ENCODE results near the gene SLC6A1. TPM values are rescaled to one million over a fixed set of nuclear protein-coding genes. Genes with fewer than 3 reads are reported as not detected.

The SLC6A1 gene
- total RNA-seq, 1 experiment from 2014 or later: not detected

DNA sequence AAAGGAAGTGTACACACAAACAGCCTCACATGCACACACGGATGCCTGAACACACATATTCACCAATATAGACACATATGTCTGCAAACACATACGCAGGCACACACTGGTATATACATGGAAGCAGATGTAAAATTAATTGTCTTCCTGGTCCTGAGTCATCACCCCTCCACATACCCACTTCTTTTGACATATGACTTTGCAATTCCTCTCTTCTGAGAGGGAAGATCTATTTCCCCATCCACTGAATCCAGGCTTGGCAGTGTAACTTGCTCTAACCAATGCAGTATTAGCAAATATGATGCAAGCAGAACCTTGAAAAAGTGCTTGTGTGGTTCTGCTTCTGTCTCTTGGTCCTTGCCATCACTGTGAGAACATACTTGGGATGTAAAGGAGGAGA lies 84.9 kb downstream of the SLC6A1 start (continued):
- TF ChIP-seq, protein P1, sequence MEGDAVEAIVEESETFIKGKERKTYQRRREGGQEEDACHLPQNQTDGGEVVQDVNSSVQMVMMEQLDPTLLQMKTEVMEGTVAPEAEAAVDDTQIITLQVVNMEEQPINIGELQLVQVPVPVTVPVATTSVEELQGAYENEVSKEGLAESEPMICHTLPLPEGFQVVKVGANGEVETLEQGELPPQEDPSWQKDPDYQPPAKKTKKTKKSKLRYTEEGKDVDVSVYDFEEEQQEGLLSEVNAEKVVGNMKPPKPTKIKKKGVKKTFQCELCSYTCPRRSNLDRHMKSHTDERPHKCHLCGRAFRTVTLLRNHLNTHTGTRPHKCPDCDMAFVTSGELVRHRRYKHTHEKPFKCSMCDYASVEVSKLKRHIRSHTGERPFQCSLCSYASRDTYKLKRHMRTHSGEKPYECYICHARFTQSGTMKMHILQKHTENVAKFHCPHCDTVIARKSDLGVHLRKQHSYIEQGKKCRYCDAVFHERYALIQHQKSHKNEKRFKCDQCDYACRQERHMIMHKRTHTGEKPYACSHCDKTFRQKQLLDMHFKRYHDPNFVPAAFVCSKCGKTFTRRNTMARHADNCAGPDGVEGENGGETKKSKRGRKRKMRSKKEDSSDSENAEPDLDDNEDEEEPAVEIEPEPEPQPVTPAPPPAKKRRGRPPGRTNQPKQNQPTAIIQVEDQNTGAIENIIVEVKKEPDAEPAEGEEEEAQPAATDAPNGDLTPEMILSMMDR (IDR thresholded peaks at IDR 0.05 in 2 of 3, conservative IDR thresholded peaks at IDR 0.05 in 1 of 3; ENCODE audit: borderline replicate concordance in 1 of 3, insufficient read depth in 1 of 3, low read depth in 2 of 3, low read length in 2 of 3): no peak
- TF ChIP-seq ZFX (IDR thresholded peaks at IDR 0.05): no peak

DNA sequence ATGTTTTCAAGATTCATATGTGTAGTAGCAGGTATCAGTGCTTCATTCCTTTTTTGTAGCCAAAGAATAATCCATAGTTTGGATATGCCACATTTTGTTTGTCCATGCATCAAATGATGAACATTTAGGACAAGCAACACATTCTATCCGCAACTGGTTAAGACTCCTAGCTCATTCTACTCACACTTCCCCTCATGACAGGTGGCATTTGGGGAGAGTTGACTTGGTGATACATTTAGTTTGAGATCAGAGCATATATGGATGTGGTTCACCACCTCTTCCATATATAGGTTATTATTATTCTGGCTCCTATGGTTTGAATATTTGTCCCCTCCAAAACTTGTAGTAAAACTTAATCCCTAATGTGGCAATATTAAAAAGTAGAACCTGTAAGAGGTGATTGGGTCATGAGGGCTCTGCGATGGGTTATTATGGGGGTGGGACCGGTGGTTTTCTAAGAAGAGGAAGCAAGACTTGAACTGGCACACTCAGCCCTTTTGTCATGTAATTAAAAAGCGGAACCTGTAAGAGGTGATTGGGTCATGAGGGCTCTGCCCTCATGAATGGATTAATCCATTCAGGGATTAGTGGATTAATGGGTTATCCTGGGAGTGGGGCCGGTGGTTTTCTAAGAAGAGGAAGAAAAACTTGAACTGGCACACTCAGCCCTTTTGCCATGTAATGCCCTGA lies 86.4 kb downstream of the SLC6A1 start:
- no peaks in the 10 kb centered on the region; a peak in 1 of 4 replicates for H3K9me3 ChIP-seq (ENCODE audit: control insufficient read depth in 1 of 2, insufficient read depth in 1 of 2, low read depth in 1 of 2, low read length in 2 of 2)
- H3K27me3 ChIP-seq (ENCODE audit: insufficient read depth, low read length): no peaks in the 10 kb centered on the region
- DNase-seq (ENCODE audit: low read depth, low spot score) (no peak), ATAC-seq (no peak)
- H3K4me2 ChIP-seq (ENCODE audit: low read length): no peak overlapping the region
- H3K4me1 ChIP-seq (ENCODE audit: control insufficient read depth in 1 of 2, insufficient read depth in 2 of 2, low read length in 2 of 2): peaks cover 0 to 17% of the 10 kb centered on the region in 2 experiments; a peak in 2 of 4 replicates
- H3K9me2 ChIP-seq (ENCODE audit: insufficient read depth): no peaks in the 10 kb centered on the region
- no peak overlapping the region for H3K4me3 ChIP-seq (replicated peaks in 1 of 2; ENCODE audit: low read depth in 1 of 2, low read length in 2 of 2)
- no peak overlapping the region for H3K9ac ChIP-seq (ENCODE audit: low read length)
- CTCF ChIA-PET: no interaction called here
- RAD21 ChIA-PET (ENCODE audit: low non-redundant PET in 1 of 2, low total read pairs in 2 of 2, uncharacterized antibody in 2 of 2, unreplicated experiment in 2 of 2): no interaction called here
- no peak overlapping the region for H2AFZ ChIP-seq (ENCODE audit: low read depth, low read length, poor library complexity, severe bottlenecking)
- POLR2A ChIA-PET: no interaction called here
- H3K27ac ChIP-seq (ENCODE audit: low read depth, low read length): no peak overlapping the region
- BruUV-seq (replicated peaks): no TSS peak
- TF ChIP-seq EZH2phosphoT487 (IDR thresholded peaks at IDR 0.05; ENCODE audit: borderline replicate concordance) (no peak), FOSL1 (IDR thresholded peaks at IDR 0.05; ENCODE audit: low read depth) (no peak)
- H4K20me1 ChIP-seq (ENCODE audit: insufficient read depth): no peaks in the 10 kb centered on the region
- no peaks in the 10 kb centered on the region for H3K79me2 ChIP-seq (ENCODE audit: insufficient read depth, low read length)
- intact Hi-C loops (cut with micrococcal nuclease): no loop called here
- H3K36me3 ChIP-seq (ENCODE audit: control insufficient read depth in 1 of 2, insufficient read depth in 2 of 2, low read length in 2 of 2): no peaks in the 10 kb centered on the region

DNA sequence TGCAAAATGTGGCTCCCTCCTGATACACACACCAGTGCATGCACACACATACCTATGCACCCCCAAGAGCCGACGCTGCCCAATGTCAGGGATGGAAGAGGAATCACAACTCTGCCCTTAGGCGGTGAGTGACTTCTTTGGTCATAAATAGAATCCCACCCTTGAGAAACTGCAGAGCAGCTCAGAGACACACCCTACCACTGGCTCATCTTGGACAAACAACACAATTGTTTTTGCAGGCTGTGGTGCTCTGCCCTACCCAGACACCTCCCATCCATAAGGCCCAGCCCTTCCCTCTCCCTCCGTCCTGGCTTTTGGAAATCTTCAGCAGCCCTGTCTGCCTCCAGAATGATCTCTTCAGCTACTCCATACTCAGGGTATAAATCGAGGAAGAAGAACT lies 87.9 kb downstream of the SLC6A1 start:
- ChIA-PET RAD21 (ENCODE audit: low non-redundant PET in 1 of 2, low total read pairs in 2 of 2, uncharacterized antibody in 2 of 2, unreplicated experiment in 2 of 2) (no interaction called here), POLR2A (no interaction called here), CTCF (no interaction called here)
- H4K20me1 ChIP-seq (ENCODE audit: insufficient read depth): no peaks in the 10 kb centered on the region
- no peaks in the 10 kb centered on the region for H3K9me2 ChIP-seq (ENCODE audit: insufficient read depth)
- no peaks in the 10 kb centered on the region for H3K27me3 ChIP-seq (ENCODE audit: insufficient read depth, low read length)
- peaks cover 0 to 33% of the 10 kb centered on the region in 2 experiments; a peak in 2 of 4 replicates for H3K4me1 ChIP-seq (ENCODE audit: control insufficient read depth in 1 of 2, insufficient read depth in 2 of 2, low read length in 2 of 2)
- peak; percentile 51 for DNase-seq (ENCODE audit: low read depth, low spot score)
- intact Hi-C loops (cut with micrococcal nuclease): no loop called here
- TF ChIP-seq FOSL1 (IDR thresholded peaks at IDR 0.05; ENCODE audit: low read depth) (0 out of 2 replicates have a peak, but pooled peaks have one; percentile 19), RAD21 (IDR thresholded peaks at IDR 0.05; ENCODE audit: low read depth) (peak; percentile 12; the same call in 1 of the 2 replicates), CEBPB (IDR thresholded peaks at IDR 0.05; ENCODE audit: low read depth) (0 out of 2 replicates have a peak, but pooled peaks have one; percentile 2), SP1 (IDR thresholded peaks at IDR 0.05; ENCODE audit: low read depth) (peak; percentile 45), JUND (IDR thresholded peaks at IDR 0.05) (no peak)
- no peaks in the 10 kb centered on the region for H3K79me2 ChIP-seq (ENCODE audit: insufficient read depth, low read length)
- no peak overlapping the region for H3K4me3 ChIP-seq (replicated peaks in 1 of 2; ENCODE audit: low read depth in 1 of 2, low read length in 2 of 2)
- peak; percentile 89 for ATAC-seq
- no peaks in the 10 kb centered on the region for H3K36me3 ChIP-seq (ENCODE audit: control insufficient read depth in 1 of 2, insufficient read depth in 2 of 2, low read length in 2 of 2)
- H3K4me2 ChIP-seq (ENCODE audit: low read length): peak overlapping the region; percentile 53
- peak overlapping the region; percentile 8; the same call in 1 of the 2 replicates for H3K9ac ChIP-seq (ENCODE audit: low read length)
- H3K27ac ChIP-seq (ENCODE audit: low read depth, low read length): no peak overlapping the region
- H2AFZ ChIP-seq (ENCODE audit: low read depth, low read length, poor library complexity, severe bottlenecking): peak overlapping the region; percentile 7
- no peaks in the 10 kb centered on the region; a peak in 1 of 4 replicates for H3K9me3 ChIP-seq (ENCODE audit: control insufficient read depth in 1 of 2, insufficient read depth in 1 of 2, low read depth in 1 of 2, low read length in 2 of 2)
- no TSS peak for BruUV-seq (replicated peaks)

Data from HCT116 (cell line).